NCI-H446 (cell line): Measurements from ENCODE around the gene KRT14.
"Not testable (repeated sequence)": the region's sequence is repeated elsewhere in the genome, so short reads cannot be mapped to it uniquely, and the experiment has no call there.

ENCODE experiments used
- DNase-seq, 2 experiments: peaks; one replicate each; lab custom pipeline; 2025; lab: John Stamatoyannopoulos, UW

The KRT14 gene

DNA sequence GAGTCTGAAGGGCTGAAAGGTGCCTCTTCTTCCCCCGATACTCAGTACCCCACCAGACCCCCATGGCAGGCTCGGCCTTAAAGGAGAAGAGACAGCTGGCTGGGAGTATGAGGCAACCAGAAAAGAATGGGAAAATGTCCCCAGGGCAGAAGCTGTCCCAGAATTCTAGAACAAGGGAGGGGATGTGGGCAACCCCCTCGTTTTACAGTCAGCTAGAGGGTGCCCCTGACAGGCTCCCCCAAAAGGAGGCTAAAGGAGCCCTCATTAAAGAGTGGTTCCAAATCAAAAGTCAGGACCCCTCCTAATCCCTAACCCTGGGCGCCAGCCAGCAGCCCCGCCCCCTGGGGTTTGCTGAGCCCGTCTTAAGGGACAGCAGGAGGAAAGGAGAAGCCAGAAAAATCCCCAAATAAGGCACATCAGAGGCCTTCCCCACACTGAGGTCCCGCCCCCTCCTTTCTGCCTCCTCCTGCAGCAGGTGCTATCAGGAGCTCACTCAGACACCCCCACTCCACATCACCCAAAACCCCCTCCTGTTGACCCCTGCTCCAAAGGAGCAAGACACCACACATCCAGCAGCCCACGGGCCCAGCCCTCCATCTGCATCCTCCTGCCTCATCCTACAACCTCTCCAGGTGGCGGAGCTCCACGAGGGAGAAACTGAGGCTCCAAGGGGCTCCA lies 36.6 kb upstream of the KRT14 start:
- DNase-seq, result not testable (repeated sequence)

- DNase-seq, result not testable (repeated sequence)
Measured at GRCh38 chr17:41622340-41623183, 35.9 kb upstream of the KRT14 start.

DNA sequence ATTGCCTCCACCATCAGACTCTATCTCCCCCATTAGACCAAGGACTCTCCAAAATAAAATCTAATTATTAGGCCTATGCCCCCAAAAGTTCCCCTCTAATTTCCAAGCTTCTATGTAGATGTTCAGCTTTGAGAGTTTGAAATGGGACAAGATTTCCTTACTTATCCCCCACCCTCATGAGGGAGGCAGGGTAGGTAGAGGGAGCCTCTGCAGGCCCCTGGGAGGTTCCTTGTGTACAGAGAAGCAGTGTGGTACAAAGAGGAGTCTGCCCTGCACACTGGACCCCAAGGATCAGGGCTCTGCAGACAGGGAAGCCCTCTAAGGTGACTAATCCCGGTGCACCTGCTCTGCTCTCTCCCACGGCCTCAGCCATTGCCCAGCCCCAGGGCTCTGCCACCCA lies 35.2 kb upstream of the KRT14 start:
- DNase-seq, result no peak

DNA sequence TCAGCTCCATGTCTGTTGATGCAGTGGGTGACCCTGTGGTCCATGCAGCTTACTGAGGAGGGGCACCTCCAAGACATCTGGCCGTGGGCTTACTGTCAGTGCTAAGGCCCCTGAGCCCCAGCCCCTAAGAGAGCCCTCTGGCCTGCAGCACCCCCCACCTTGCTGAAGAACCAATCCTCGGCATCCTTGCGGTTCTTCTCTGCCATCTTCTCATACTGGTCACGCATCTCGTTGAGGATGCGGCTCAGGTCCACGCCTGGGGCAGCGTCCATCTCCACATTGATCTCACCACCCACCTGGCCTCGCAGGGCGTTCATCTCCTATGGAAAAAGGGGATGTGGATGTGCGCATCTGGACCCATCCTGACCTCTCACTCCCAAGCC lies 34.7 kb upstream of the KRT14 start:
- DNase-seq, result not testable (repeated sequence)

DNA sequence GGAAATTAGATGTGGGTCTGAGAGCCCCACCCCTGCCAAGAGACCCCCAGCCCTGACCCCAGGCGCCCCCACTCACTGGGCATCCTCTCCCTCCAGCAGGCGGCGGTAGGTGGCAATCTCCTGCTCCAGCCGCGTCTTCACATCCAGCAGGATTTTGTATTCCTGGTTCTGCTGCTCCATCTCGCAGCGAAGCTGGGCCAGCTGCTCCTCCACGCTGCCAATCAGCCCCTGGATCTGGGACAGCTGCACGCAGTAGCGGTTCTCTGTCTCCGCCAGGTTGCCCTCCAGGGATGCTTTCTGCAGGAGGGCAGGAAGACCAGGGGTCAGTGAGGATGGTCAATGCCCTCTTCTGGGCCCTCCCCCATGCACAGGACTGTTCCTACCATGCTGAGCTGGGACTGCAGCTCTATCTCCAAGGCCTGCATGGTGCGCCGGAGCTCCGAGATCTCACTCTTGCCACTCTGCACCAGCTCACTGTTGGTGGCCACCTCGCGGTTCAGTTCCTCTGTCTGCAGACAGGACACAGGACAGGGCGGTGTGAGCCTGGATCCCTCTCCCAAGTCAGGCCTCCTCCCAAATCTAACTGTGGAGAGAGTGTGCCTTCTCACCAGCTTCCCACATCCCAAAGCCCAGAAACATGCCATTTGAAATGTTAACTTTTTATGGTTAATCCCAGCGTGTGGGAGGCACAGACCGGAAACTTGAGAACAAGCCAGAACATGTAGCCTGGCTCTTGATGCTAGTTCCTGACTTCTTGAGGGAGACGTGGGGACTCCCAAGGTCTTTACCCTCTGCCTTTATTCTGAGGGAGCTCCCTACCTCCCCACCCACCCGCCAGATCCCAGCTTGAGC lies 34.1 kb upstream of the KRT14 start:
- DNase-seq, result no peak

- not testable (repeated sequence) for DNase-seq
Measured at GRCh38 chr17:41619927-41620582, 33.4 kb upstream of the KRT14 start.

- DNase-seq, result no peak
Measured at GRCh38 chr17:41619036-41619926, 32.6 kb upstream of the KRT14 start.

- DNase-seq, result no peak
Measured at GRCh38 chr17:41618341-41619035, 31.8 kb upstream of the KRT14 start.

GRCh38 chr17:41617698-41618097 lies 31.0 kb upstream of the KRT14 start:
- no peak for DNase-seq

DNA sequence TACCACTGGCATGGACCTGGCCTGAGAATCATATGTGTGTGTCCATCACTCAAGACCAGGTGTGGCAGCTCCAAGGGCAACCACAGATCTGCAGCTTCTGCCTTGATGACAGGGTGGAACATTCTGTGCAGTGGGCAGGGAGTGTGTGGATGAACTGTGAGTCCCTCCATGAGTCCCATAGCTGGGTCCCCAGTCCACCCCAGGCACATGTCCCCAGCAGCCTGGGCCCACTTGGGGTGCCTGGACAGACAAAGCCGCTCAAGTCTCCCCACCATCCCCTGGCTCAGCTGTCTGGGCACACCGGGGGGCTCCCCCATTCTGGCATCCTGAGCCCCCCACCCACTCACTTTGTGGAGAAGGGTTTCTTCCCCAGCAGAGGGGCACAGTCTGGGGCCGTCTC lies 30.4 kb upstream of the KRT14 start:
- DNase-seq, result no peak

DNA sequence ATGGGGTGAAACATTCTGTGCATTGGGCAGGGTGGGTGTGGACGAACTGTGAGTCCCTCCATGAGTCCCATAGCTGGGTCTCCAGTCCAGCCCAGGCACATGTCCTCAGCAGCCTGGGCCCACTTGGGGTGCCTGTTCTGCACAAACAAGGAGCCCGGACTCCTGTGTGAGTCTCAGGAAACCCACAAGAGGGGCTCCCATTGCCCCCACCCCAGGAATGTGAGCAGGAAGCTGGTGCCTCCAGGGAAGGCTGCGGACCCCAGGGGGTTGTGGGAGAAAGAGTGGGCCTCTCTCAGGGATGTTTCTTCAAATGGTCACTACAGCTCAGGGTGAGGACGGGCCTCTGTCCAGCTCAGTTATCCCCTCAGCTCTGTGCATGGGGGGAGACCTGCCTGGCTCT lies 29.8 kb upstream of the KRT14 start:
- DNase-seq, result not testable (repeated sequence)

DNA sequence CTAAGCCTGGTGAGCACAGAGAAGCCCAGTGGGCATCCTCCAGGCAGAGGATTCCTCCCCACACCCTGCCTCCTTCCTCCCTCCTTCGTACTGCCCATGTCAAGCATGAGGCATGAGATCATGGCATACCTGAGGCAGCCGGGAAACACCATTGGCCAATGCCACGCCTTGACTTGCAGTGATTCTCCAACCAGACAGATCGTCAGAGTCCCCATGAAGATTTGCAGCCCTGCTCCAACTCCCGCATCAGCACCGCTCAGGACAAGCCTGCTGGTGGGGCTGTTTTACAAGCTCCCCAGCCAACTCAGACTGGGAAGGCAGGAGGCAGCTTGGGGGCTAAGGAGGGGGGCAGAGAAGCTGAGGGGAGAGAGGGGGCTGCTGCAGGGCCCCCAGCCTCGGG lies 28.8 kb upstream of the KRT14 start:
- DNase-seq, result no peak

DNA sequence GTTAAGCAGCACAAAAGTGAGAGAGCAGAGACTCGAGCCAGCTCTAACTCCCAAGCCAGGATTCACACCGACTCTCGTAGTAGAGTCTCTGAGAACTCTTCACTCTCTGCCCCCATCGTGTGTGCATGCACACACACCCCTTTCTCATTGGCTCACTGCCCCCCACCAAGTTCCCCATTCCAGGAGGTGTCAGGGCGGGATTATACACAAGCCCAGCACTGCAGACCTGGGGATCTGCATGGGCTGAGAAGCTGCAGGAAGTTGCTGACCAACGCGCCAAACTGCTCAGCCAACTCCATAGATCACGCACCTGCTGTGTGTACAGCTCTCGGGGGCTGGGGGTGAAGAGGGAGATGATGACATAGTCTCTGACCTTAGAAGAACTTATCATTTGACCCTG lies 28.1 kb upstream of the KRT14 start:
- not testable (repeated sequence) for DNase-seq

DNA sequence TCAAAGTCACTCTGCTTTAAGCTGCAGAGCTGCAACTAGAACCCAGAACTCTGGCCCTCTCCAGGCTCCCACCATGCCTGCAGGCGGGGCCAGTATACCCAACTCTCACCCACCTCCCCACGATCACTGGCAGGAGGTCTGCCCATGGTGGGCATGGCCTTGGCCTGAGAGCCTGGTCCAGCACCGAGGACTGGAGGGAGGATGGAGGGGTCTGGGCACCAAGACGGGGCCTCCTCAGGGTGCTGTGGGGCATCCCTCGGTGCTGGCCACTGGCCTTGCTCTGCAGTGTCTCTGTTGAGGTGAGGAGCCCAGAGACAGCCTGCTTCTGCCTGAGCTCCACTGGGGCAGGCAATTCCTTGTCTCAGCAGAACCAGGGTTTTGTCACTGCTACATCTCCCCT lies 27.4 kb upstream of the KRT14 start:
- no peak for DNase-seq

- DNase-seq, result no peak
Measured at GRCh38 chr17:41613277-41614082, 26.8 kb upstream of the KRT14 start.

DNA sequence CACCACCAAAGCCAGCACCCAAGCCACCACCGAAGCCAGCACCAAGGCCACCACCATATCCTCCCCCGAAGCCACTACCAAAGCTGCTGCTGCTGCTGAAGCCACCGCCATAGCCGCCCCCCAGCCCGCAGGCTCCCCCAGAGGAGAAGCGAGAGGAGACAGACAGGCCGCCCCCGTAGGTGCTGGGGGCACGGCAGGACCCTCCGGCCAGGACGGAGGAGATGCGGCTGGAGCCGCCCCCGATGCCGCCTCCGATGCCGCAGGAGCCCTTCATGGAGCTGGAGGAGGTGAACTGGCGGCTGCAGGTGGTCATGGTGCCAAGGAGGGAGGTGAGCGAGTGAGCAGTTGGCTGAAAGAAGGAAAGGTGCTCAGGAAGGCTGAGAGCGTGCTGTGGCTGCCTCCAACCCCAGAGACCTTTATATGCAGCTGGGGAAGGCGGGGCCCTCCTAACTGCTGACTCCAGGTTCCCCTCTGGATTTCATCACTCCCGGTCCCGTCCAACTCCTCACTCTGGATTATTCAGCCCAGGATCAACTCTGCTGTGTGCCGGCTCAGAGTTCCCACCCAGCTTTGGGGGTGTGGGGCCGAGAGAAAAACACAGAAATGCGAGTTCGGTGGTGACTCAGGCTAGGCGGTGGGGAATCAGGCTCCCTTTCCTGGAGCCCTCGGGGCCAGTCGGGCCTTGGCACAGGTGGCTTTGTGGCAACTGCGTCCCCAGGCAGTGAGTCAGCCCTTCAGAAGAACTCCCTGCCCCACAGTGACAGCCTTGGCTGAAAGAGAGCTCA lies 25.9 kb upstream of the KRT14 start, which contains the start of gene KRT16:
Gene KRT16, minus strand, starts transcription at position 392 of the 785 bp plus-strand sequence. Its CDS starts 79 bp downstream, at position 313.
- DNase-seq, result not testable (repeated sequence)

DNA sequence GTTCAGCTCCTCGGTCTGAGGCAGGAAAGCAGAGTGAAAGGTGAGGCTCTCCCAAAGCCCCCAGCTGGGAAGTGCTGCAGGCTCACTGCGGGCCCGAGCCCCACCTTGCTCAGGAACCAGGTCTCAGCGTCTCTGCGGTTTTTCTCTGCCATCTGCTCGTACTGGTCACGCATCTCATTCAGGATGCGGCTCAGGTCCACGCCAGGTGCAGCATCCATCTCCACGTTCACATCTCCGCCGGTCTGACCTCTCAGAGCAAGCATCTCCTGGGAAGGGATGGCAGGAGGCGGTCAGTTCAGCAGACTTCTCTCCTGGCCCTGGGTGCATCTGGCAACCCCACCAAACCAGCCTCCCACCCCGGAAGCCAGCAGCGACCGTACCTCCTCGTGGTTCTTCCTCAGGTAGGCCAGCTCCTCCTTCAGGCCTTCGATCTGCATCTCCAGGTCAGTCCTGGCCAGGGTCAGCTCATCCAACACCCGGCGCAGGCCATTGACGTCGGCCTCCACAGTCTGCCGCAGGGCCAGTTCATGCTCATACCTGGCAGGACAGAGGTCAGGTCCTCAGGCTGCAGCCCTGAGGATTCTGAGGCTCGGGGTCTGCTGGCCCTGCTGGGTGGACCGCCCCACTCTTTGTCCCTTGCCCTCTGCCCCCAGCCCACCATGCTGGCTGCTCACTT lies 24.4 kb upstream of the KRT14 start:
- DNase-seq, result no peak

GRCh38 chr17:41610061-41610517 lies 23.4 kb upstream of the KRT14 start:
- not testable (repeated sequence) for DNase-seq
